ENCODE results near the gene CMTM7. TPM values are rescaled to one million over a fixed set of nuclear protein-coding genes. Genes with fewer than 3 reads are reported as not detected.
A peak's percentile ranks its signal among the peaks of the same experiment; 100 is the strongest.

The CMTM7 gene
- total RNA-seq, 1 donor from 2014 or later, result 71.4 TPM

GRCh38 chr3:32413845-32414521, 22.3 kb downstream of the CMTM7 start:
- DNase-seq (ENCODE audit: low read depth), result no peak
- TF ChIP-seq CTCF (conservative IDR thresholded peaks at IDR 0.05; ENCODE audit: low read depth, low read length), result no peak

GRCh38 chr3:32414522-32415202, 23.0 kb downstream of the CMTM7 start:
- no peak for DNase-seq (ENCODE audit: low read depth)
- TF ChIP-seq CTCF (conservative IDR thresholded peaks at IDR 0.05; ENCODE audit: low read depth, low read length), result no peak
- no peak overlapping the region for H3K4me3 ChIP-seq (ENCODE audit: low read depth, low read length)

More at GRCh38 chr3:32413845-32414521, 22.3 kb downstream of the CMTM7 start:
- no peak overlapping the region for H3K4me3 ChIP-seq (ENCODE audit: low read depth, low read length)

- no peak overlapping the region for H3K4me3 ChIP-seq (ENCODE audit: low read depth, low read length)
- no peak for TF ChIP-seq CTCF (conservative IDR thresholded peaks at IDR 0.05; ENCODE audit: low read depth, low read length)
- no peak for DNase-seq (ENCODE audit: low read depth)
These were observed 28.1 kb downstream of the CMTM7 start for GRCh38 chr3:32419742-32420125.

- peak; percentile 47 for TF ChIP-seq CTCF (conservative IDR thresholded peaks at IDR 0.05; ENCODE audit: low read depth, low read length)
- H3K4me3 ChIP-seq (ENCODE audit: low read depth, low read length), result peak overlapping the region; percentile 15
- DNase-seq (ENCODE audit: low read depth), result peak; percentile 86
These were observed 28.7 kb downstream of the CMTM7 start for GRCh38 chr3:32420126-32421038.

GRCh38 chr3:32421185-32421584, 29.5 kb downstream of the CMTM7 start:
- no peak overlapping the region for H3K4me3 ChIP-seq (ENCODE audit: low read depth, low read length)
- no peak for TF ChIP-seq CTCF (conservative IDR thresholded peaks at IDR 0.05; ENCODE audit: low read depth, low read length)
- DNase-seq (ENCODE audit: low read depth), result no peak

GRCh38 chr3:32421991-32422859, 30.6 kb downstream of the CMTM7 start:
- no peak overlapping the region for H3K4me3 ChIP-seq (ENCODE audit: low read depth, low read length)
- peak; percentile 88 for DNase-seq (ENCODE audit: low read depth)
- TF ChIP-seq CTCF (conservative IDR thresholded peaks at IDR 0.05; ENCODE audit: low read depth, low read length), result no peak

Data from epithelial cell of proximal tubule (primary cell).